Measurements from ENCODE around the gene CYB5A. TPM values are rescaled to one million over a fixed set of nuclear protein-coding genes. Genes with fewer than 3 reads are reported as not detected.

The CYB5A gene
- total and polyA plus RNA-seq, 2 of the 8 experiments (the other 6 are each of a cell fraction or from before 2014, with no cell fraction given), result 154 to 195 TPM

- TF ChIP-seq NANOG (IDR thresholded peaks at IDR 0.05; ENCODE audit: insufficient read depth, low read depth, low read length, poor library complexity, severe bottlenecking), result no peak
- TF ChIP-seq PHF8 (conservative IDR thresholded peaks at IDR 0.05; ENCODE audit: low read depth, low read length), result no peak
- no peak for TF ChIP-seq CHD1 (IDR thresholded peaks at IDR 0.05; ENCODE audit: low read depth, low read length)
- no peak for TF ChIP-seq KDM4A (IDR thresholded peaks at IDR 0.05; ENCODE audit: low read depth, low read length, severe bottlenecking)
- TF ChIP-seq EZH2 (IDR thresholded peaks at IDR 0.05; ENCODE audit: low read depth, low read length, severe bottlenecking), result no peak
- no peak for TF ChIP-seq YY1 (IDR thresholded peaks at IDR 0.05; ENCODE audit: low read depth, low read length)
- no peak for TF ChIP-seq POU5F1 (IDR thresholded peaks at IDR 0.05; ENCODE audit: low read depth, low read length)
- TF ChIP-seq CBX8 (IDR thresholded peaks at IDR 0.05; ENCODE audit: borderline replicate concordance, low read depth, low read length), result no peak
- no peak for TF ChIP-seq ATF2 (IDR thresholded peaks at IDR 0.05; ENCODE audit: low read length)
- TF ChIP-seq SIRT6 (IDR thresholded peaks at IDR 0.05; ENCODE audit: low read length), result no peak
- TF ChIP-seq EP300 (IDR thresholded peaks at IDR 0.05; ENCODE audit: borderline replicate concordance in 1 of 2, low read depth in 2 of 2, low read length in 2 of 2), result no peak
Observed at GRCh38 chr18:74261053-74261713, 30.6 kb downstream of the CYB5A start (continued).

Measured in H1 (cell line).